OCI-LY7 (cell line): ENCODE results near the gene MYPN. TPM values are rescaled to one million over a fixed set of nuclear protein-coding genes. Genes with fewer than 3 reads are reported as not detected.

ENCODE experiments used
- BruUV-seq: library from RNA; stranded (reverse); fragments of 400-500 nt; replicated peaks from 2 replicates; lab custom pipeline; 2021; lab: Mats Ljungman, UMichigan
- CTCF ChIA-PET: fragments of 300-600 bp; sonication (Branson Sonifier 250); formaldehyde crosslinking; loops from one replicate; lab custom pipeline; 2022; ENCODE audit warnings: antibody characterized with exemption; ENCODE audit not compliant: unreplicated experiment; lab: Charles Lee
- POLR2A ChIA-PET: fragments of 300-600 bp; sonication (Branson Sonifier 250); formaldehyde crosslinking; loops from one replicate; lab custom pipeline; 2022; ENCODE audit warnings: antibody characterized with exemption; lab: Charles Lee
- DNase-seq: peaks from one replicate; pipeline ENCODE4 v3.0.0-alpha.2; 2015; ENCODE audit warnings: low spot score
- H2AFZ ChIP-seq: fragments of 200-600 bp; sonication (generic), shearing (Covaris generic); 2 replicates; pipeline ENCODE4 v1.6.1; 2014; ENCODE audit warnings: mild to moderate bottlenecking, antibody characterized with exemption, low read length, moderate library complexity
- H3K27ac ChIP-seq: fragments of 200-600 bp; sonication (generic); 2 replicates; pipeline ENCODE4 v1.5.1; 2014; ENCODE audit warnings: mixed run types, low read depth, mild to moderate bottlenecking, moderate library complexity, low read length, inconsistent platforms; ENCODE audit not compliant: poor library complexity, severe bottlenecking
- H3K36me3 ChIP-seq: fragments of 200-600 bp; sonication (generic); 2 replicates; pipeline ENCODE4 v1.6.1; 2014; ENCODE audit warnings: mild to moderate bottlenecking, antibody characterized with exemption, low read length, moderate library complexity, mixed read lengths; ENCODE audit not compliant: insufficient read depth
- H3K4me1 ChIP-seq: fragments of 200-600 bp; sonication (generic); 2 replicates; pipeline ENCODE4 v1.5.1; 2014; ENCODE audit warnings: mild to moderate bottlenecking, low read length; ENCODE audit not compliant: insufficient read depth, poor library complexity, severe bottlenecking
- H3K4me2 ChIP-seq: fragments of 200-600 bp; sonication (generic); 2 replicates; pipeline ENCODE4 v1.6.1; 2014; ENCODE audit warnings: mild to moderate bottlenecking, low read length
- H3K4me3 ChIP-seq: fragments of 200-600 bp; sonication (generic); 2 replicates; pipeline ENCODE4 v1.5.1; 2014; ENCODE audit warnings: mild to moderate bottlenecking, low read depth, low read length; ENCODE audit not compliant: poor library complexity, severe bottlenecking
- H3K79me2 ChIP-seq: fragments of 200-600 bp; sonication (generic); 2 replicates; pipeline ENCODE4 v1.6.1; 2016; ENCODE audit warnings: low read depth, mild to moderate bottlenecking, low read length, moderate library complexity, mixed read lengths; ENCODE audit not compliant: insufficient read depth
- H3K9me2 ChIP-seq: fragments of 200-600 bp; sonication (generic); 2 replicates; pipeline ENCODE4 v1.6.1; 2016; ENCODE audit warnings: mild to moderate bottlenecking, low read length, mixed read lengths; ENCODE audit not compliant: insufficient read depth
- H3K9me3 ChIP-seq: fragments of 200-600 bp; sonication (generic); 2 replicates; pipeline ENCODE4 v1.6.1; 2014; ENCODE audit warnings: mild to moderate bottlenecking, mixed run types, low read length, mixed read lengths
- H4K20me1 ChIP-seq: fragments of 200-600 bp; sonication (generic); 2 replicates; pipeline ENCODE4 v1.6.1; 2014; ENCODE audit warnings: mild to moderate bottlenecking, antibody characterized with exemption, low read length, moderate library complexity, mixed read lengths; ENCODE audit not compliant: insufficient read depth
- CTCF ChIP-seq: fragments of 200-600 bp; sonication (generic); conservative IDR thresholded peaks from 2 replicates; pipeline ENCODE4 v1.5.1; 2014; ENCODE audit warnings: mild to moderate bottlenecking, antibody characterized with exemption, low read length, moderate library complexity, mixed read lengths
- EZH2phosphoT487 ChIP-seq: fragments of 200-600 bp; sonication (generic); IDR thresholded peaks from 2 replicates; pipeline ENCODE4 v1.6.1; 2018; ENCODE audit warnings: low read depth, borderline replicate concordance, mild to moderate bottlenecking, mixed run types, antibody characterized with exemption, low read length, moderate library complexity, mixed read lengths
- intact Hi-C: fragments of 100-400 bp; cut with micrococcal nuclease; formaldehyde crosslinking; loops from one replicate; pipeline ENCODE4 v1.10.0; 2022; ENCODE audit not compliant: unreplicated experiment
- total RNA-seq, 2 experiments: library from RNA; depleted of rRNA in 1 of 2; stranded (reverse); fragments of >200 nt in 1 of 2; shearing (Covaris generic) in 1 of 2; gene quantifications; 2 replicates each; pipeline ENCODE4 v1.2.3, GENCODE V29; 2014 to 2022

MYPN gene
- total RNA-seq, 2 experiments from 2014 or later, result 0.06 TPM; not detected in 1

- no peak for DNase-seq
- Histone ChIP-seq H3K36me3 (no peaks in the 10 kb centered on the region), H4K20me1 (no peaks in the 10 kb centered on the region), H3K79me2 (no peaks in the 10 kb centered on the region), H3K27ac (no peak overlapping the region), H3K9me2 (no peaks in the 10 kb centered on the region), H3K4me2 (no peak overlapping the region), H3K9me3 (no peaks in the 10 kb centered on the region), H3K4me3 (no peak overlapping the region), H2AFZ (no peak overlapping the region), H3K4me1 (no peaks in the 10 kb centered on the region)
- TF ChIP-seq EZH2phosphoT487, result no peak
- TF ChIP-seq CTCF, result no peak
- intact Hi-C loops, result no loop called here
- ChIA-PET CTCF (no interaction called here), POLR2A (interaction anchor here (0.7 to 1.0 kb wide), 2 partner anchors 10 to 15 kb away, joined by 3 read pairs; no protein-coding TSS in a partner anchor)
- BruUV-seq, result no TSS peak
These were observed 739 bp downstream of the MYPN start for GRCh38 chr10:68110027-68110426.

GRCh38 chr10:68111584-68111983 is 2.3 kb downstream of the MYPN start:
- no peak for TF ChIP-seq EZH2phosphoT487
- TF ChIP-seq CTCF, result no peak
- Histone ChIP-seq H3K27ac (no peak overlapping the region), H3K9me2 (no peaks in the 10 kb centered on the region), H3K36me3 (no peaks in the 10 kb centered on the region), H3K4me2 (no peak overlapping the region), H3K4me3 (no peak overlapping the region), H2AFZ (no peak overlapping the region), H3K9me3 (no peaks in the 10 kb centered on the region), H3K4me1 (no peaks in the 10 kb centered on the region), H3K79me2 (no peaks in the 10 kb centered on the region), H4K20me1 (no peaks in the 10 kb centered on the region)
- intact Hi-C loops, result no loop called here
- no peak for DNase-seq
- ChIA-PET POLR2A (no interaction called here), CTCF (no interaction called here)
- no TSS peak for BruUV-seq

- Histone ChIP-seq H3K9me2 (no peaks in the 10 kb centered on the region), H3K79me2 (no peaks in the 10 kb centered on the region), H3K9me3 (no peaks in the 10 kb centered on the region), H2AFZ (no peak overlapping the region), H4K20me1 (no peaks in the 10 kb centered on the region), H3K4me2 (no peak overlapping the region), H3K36me3 (no peaks in the 10 kb centered on the region), H3K4me3 (no peak overlapping the region), H3K4me1 (no peaks in the 10 kb centered on the region), H3K27ac (no peak overlapping the region)
- no peak for DNase-seq
- no TSS peak for BruUV-seq
- POLR2A ChIA-PET, result no interaction called here
- TF ChIP-seq CTCF (no peak), EZH2phosphoT487 (no peak)
- intact Hi-C loops, result no loop called here
- CTCF ChIA-PET, result no interaction called here
These were observed 3.5 kb downstream of the MYPN start for GRCh38 chr10:68112837-68113236.
